ENCODE measurements around the gene ST3GAL4. TPM values are rescaled to one million over a fixed set of nuclear protein-coding genes. Genes with fewer than 3 reads are reported as not detected.
A peak's percentile ranks its signal among the peaks of the same experiment; 100 is the strongest.

ST3GAL4 gene
- total RNA-seq, 1 experiment from 2014 or later, result 17.3 TPM

- Mint-ChIP-seq H3K4me1 (peaks cover 14% of the 10 kb centered on the region), H3K9me3 (no peaks in the 10 kb centered on the region), H3K4me3 (peak overlapping the region; percentile 36), H3K27ac (no peak overlapping the region), H3K27me3 (ENCODE audit: low read depth) (peaks cover 8% of the 10 kb centered on the region), H3K36me3 (peaks cover 3% of the 10 kb centered on the region; the same call in 1 of the 2 replicates)
- ChIA-PET CTCF (interaction anchor here (1.0 to 2.1 kb wide), 8 partner anchors 10 to 574 kb away, joined by 3 to 12 read pairs (median 6); no protein-coding TSS in a partner anchor), POLR2A (interaction anchor here (1.6 kb wide), 1 partner anchor 108 kb away, joined by 3 read pairs; no protein-coding TSS in a partner anchor)
- no peak for TF ChIP-seq ZNF317 (CRISPR knock-in tag; IDR thresholded peaks at IDR 0.05; ENCODE audit: borderline replicate concordance, low read depth)
- TF ChIP-seq ZNF232 (CRISPR knock-in tag; IDR thresholded peaks at IDR 0.05), result no peak
- TF ChIP-seq TEAD1 (CRISPR knock-in tag; IDR thresholded peaks at IDR 0.05), result no peak
- TF ChIP-seq ATF1 (CRISPR knock-in tag; IDR thresholded peaks at IDR 0.05), result no peak
- TF ChIP-seq AFF4 (CRISPR knock-in tag; IDR thresholded peaks at IDR 0.05; ENCODE audit: borderline replicate concordance), result no peak
- no peak for TF ChIP-seq FOXJ3 (CRISPR knock-in tag; IDR thresholded peaks at IDR 0.05; ENCODE audit: borderline replicate concordance)
- no peak for TF ChIP-seq ZNF121 (CRISPR knock-in tag; IDR thresholded peaks at IDR 0.05)
- TF ChIP-seq RELA (CRISPR knock-in tag; IDR thresholded peaks at IDR 0.05; ENCODE audit: borderline replicate concordance), result no peak
- no peak for TF ChIP-seq ZSCAN18 (CRISPR knock-in tag; IDR thresholded peaks at IDR 0.05)
- no peak for TF ChIP-seq CREM (CRISPR knock-in tag; IDR thresholded peaks at IDR 0.05)
- TF ChIP-seq ZNF281 (CRISPR knock-in tag; IDR thresholded peaks at IDR 0.05), result no peak
- no peak for TF ChIP-seq ESRRA (CRISPR knock-in tag; IDR thresholded peaks at IDR 0.05; ENCODE audit: borderline replicate concordance)
- no peak for TF ChIP-seq NFATC4 (CRISPR knock-in tag; IDR thresholded peaks at IDR 0.05)
- no peak for TF ChIP-seq CDX4 (CRISPR knock-in tag; IDR thresholded peaks at IDR 0.05; ENCODE audit: borderline replicate concordance)
- TF ChIP-seq USF2 (CRISPR knock-in tag; IDR thresholded peaks at IDR 0.05), result no peak; the same call in 1 of the 2 replicates
- no peak for TF ChIP-seq STAT6 (CRISPR knock-in tag; conservative IDR thresholded peaks at IDR 0.05; ENCODE audit: low read depth)
- TF ChIP-seq MYBL2 (CRISPR knock-in tag; IDR thresholded peaks at IDR 0.05), result no peak
- no peak for TF ChIP-seq ZNF263 (CRISPR knock-in tag; IDR thresholded peaks at IDR 0.05; ENCODE audit: low read depth)
- TF ChIP-seq ELF4 (CRISPR knock-in tag; IDR thresholded peaks at IDR 0.05; ENCODE audit: low read depth), result no peak
- DNase-seq (ENCODE audit: low spot score) (no peak), ATAC-seq (peak; percentile 7; the same call in 1 of the 2 replicates)
These were observed 60.4 kb downstream of the ST3GAL4 start for GRCh38 chr11:126415669-126416420.
